HG02610 (cell line): ENCODE results near the gene TPM2.

ENCODE experiments used
- ATAC-seq: cut with Tn5 transposase; IDR thresholded peaks from one replicate; pipeline ENCODE4 v1.9.1; 2021; ENCODE audit warnings: mild to moderate bottlenecking, moderate library complexity; ENCODE audit not compliant: unreplicated experiment

The TPM2 gene

DNA sequence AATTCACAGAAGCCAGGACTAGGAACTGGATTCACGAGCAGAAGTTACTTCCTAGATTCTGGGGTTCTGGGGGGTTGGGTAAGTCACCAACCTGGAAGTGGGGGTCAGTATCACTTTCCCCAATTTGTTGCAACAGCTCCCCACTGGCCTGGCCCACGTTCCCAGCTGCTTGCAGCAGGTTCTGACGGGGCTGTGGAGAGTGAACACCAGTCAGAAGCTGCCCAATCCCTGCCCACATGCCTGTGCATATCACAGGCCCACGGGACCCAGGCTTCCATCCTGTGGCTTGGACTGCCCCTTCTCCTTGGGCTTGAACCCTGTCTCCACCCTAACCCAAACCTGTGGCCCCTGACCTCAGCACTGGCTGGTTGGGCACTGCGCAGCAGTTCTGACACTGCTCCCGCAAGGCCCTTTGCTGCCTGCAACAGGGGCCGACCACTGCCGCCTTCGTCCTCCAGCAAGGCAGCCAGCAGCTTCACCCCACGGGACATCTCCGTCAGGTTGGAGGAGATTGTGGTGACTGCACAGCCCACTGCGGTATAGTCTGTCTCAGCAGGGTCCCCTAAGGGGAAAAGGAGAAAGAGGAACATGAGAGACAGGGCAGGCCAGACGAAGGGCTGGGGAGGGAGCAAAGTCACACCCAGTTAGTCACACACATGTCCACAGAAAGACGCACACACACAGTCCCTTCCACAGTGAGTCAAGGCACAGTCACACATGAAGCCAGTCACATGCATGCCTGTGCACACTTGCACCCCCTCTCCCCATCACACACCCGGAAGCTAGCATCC, 29.2 kb upstream of the TPM2 start:
- peak; percentile 51 for ATAC-seq

DNA sequence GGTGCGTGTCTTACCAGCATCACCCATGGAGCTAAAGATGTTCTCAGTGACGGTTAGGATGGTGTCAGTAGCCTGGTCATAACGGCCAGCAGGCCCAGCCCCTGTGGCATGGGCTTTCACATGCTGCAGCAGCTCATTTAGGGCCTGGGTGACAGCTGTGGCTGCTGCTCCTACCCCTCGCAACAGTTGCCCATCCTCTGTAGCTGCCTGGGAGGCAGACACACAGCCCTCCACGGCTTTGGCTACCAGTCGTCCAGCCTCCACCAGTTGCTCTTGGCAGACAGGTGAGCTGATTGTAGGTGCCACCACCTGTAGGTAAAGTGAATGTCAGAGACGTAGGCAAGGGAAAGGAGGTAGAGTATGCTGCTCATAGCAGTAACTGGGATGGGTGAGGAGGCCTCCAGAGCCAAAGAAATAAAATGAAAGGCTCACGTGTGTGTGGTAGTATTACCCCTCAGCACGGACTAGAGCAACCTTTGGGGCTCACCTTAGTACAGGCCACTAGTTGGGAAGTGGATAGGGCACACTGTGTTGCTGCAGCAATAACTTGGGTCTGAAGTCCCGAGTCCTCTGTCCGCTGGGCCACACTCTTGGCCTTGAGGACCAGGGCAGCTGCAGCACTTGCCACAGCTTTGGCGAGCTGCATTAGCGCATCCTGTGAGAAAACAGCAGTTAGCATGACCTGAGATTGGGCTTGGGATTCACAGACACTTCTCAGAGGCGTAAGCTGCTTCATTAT, 27.6 kb upstream of the TPM2 start:
- no peak for ATAC-seq

DNA sequence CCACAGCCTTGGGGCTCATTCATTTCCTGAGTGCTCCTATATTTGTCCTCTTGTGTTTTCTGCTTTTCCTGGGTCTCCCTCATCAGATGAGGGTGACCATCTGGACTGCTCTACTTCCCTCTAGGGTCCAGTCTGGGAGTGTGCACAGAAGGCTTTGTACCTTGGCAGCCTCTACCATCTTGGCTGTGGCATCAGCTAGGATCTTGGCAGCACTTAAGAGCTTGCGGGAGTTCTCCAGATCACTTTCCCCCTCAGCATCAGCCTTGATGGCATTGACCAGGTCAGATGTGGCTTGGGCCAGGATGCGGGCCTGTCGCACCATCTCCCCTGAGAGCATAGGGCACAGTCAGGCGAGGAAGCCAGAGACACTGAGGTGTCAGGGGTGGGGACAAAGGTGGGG, 26.5 kb upstream of the TPM2 start:
- ATAC-seq = no peak

DNA sequence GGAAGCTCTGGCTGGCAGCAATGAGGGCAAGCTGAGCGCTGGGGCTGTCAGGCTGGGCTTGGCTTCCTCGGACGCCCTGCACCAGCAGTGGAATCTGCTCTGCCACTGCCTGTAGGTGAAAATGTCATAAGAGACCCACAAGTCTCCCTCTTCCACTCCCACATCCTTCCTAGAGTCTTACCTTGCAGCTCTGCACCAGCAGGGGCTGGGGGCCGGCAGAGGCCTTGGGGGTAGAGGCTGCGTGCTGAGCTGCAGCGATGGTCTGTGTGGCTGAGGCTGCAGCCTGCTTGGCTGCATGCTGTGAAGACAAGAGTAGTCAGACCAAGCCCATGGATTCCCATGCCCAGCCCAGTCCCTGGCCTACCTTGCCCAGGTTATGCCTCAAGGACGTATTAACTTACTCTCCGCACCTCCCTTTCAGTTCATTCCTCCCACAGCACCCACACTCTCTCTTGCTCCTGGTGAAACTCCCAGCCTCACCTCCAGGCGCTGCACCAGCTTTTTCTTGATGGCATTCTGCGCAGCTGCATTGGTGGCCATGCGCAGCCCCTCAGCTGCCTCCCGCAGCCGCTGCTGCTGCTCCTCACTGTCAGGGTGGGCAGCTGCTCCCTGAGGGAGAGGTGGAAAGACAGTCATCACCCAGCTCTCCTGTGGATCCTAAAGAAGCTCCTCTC, 25.0 kb upstream of the TPM2 start:
- ATAC-seq = no peak

DNA sequence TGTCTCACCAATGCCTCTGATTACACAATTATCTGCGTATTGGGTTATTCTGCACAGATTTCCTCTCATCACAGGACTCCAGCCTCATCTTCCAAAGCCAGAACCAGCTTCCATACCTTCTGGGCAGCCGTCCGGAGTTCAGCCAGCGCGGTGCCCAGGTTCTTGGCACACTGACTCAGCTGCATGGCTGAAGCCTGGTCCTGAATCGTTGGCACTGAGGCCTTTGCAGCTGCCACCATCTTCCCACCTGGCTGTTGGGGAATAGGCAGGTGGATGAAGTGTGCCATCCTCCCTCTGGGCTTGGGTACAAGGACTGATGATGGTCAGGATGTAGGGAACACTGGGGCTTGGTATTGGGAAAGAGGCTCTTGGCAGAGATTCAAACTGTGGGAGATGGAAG, 24.4 kb upstream of the TPM2 start:
- ATAC-seq = no peak

DNA sequence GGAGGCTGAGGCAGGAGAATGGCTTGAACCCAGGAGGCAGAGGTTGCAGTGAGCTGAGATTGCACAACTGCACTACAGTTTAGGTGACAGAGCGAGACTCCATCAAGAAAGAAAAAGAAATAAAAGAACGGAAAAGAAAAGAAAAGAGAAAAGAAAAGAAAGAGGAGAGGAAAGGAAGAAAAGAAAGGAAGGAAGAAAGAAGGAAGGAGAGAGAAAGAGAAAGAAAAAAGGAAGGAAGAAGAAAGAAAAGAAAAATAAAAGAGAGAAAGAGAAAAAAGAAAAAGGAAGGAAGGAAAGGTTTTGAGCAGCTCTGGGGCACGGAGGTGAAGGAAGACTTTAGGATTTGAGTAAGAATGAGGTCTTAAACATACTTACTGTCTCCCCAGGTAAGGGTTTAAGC, 23.9 kb upstream of the TPM2 start:
- ATAC-seq = no peak

DNA sequence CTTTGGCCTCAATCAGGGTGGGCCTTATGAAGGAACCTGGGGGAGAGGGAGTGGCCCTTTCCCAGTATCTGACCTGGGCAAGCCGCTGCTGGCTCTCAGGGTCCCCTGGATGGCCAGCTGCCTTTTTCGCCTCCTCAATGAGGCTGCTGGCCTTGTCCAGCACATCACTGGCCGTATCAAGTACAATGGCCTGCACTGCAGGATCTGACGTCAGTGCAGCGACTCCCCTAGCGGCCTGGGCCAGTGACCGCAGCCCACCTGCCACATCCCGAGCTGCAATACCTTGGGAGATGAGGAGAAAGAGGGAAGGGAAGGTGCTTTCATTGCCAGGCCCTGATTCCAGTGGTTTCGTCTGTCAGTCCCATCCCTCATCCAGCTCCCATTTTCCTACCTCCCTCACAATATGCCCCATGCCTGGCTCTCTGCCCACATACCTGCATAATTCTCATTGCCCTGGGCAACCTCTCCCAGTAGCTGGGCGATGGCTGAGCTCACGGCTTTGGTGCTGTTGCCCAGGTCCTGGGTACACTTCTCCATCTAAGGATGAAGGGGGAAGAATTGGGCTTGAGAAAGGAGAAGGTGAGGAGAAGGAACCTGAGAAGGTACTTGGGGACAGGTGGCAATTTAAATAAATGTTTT, 23.2 kb upstream of the TPM2 start:
- ATAC-seq = no peak

DNA sequence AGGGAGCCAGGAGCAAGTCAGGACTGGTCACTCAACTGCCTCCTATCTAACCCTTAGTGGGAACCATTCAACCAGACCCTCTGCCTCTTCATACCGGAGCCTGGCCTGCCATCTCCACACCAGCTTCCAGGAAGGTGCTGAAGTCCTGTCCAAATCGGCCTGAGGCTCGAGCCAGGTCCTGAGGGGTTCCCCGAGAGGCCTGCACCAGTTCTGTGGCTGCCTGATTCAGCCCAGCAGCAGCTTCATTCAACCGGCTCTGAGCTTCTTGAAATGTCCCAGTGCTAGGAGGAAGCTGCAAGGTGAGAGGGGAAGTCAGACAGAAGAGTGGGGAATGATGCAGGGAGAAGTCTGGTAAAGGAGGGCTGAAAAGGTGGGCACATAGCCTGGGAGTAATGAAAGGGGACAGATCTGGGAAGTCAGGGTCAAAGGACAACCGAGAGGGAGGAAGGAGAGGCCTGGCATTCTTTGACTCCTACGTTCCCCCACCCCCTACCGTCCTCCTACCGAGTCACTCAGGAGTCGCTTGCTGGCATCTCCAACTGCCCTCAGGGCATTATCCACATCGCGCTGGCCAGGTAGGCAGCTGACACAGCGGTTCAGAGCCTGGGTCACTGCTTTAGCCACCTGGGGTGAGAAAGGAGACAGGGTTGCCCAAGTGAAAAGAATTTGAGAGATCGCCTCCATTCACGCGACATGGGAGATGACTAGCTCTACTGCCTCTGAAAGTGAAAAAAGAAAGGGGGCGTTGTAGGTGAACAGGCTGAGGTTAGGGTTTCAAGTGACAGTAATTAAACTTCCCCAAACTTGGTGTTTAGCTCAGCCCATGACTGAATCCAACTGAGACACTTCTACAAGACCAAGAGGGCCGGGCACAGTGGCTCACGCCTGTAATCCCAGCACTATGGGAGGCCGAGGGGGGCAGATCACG, 22.0 kb upstream of the TPM2 start:
- peak; percentile 57 for ATAC-seq

DNA sequence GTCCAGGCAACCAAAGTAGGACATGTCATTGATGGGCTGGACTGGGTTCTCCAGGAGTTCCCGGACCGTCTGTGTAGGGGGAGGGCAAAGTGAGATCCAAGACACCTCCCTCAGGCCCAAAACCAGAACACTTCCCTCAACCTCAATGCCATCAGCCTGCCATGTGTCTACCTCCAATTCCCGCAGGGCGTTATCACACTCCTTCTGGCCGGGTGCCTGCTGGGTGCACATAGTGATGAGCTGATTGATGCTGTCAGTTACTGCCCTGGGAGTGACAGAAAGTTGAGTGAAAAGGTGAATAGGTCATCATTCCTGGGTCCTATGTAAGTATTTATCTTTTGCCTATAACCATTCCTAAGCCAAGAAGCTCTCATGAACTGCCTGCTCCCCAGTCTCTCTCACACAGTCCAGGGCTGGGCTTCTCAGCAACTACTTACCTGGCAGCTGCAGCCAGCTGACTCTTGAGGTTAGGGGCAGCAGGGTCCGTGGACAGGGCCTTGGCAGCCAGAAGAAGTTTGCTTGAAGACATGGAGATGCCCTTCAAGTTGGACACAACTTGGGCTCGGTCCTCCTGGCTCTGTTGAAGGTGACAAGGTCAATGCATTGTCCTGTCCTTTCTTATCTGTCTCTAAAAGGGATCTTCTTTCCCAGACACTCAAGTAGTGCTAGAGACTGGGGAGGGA, 21.2 kb upstream of the TPM2 start:
- no peak for ATAC-seq

DNA sequence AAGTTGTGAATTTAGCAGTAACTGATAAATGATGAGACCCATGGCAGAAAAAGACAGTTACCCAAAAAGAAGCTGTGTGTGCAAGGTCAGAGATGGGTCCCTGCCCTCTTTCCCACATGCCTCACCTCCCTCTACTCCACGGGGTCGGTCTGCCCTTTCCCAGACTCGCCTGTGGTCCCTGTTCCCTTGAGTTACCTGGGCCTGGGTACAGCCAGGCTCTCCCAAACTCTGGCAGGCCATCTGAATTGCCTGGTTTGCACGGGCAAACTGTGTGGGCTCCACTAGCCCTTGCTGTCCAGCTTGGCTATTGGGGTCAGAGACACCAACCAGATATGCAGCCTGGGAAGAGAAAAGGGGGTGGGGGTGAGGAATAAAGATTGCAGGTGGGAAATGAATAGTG, 18.4 kb upstream of the TPM2 start:
- ATAC-seq = no peak

DNA sequence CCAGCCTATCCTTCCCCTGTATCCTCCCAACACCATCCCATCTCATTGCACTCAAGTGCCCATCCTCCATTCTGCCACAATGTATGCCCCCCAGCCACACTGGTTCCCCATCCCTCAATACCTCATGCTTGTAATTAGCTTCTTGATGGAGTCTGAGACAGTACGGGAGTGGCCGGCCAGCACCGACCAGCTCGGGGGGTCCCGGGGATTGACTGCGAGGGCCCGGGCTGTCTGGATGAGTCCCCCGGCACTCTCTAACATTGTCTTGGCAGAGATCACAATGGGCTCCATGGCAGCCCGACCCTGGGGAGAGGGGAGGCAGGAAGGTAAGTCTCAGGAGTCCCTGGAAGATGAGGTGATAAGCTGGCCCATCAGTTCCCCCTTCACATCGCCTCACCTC, 17.2 kb upstream of the TPM2 start:
- no peak for ATAC-seq

DNA sequence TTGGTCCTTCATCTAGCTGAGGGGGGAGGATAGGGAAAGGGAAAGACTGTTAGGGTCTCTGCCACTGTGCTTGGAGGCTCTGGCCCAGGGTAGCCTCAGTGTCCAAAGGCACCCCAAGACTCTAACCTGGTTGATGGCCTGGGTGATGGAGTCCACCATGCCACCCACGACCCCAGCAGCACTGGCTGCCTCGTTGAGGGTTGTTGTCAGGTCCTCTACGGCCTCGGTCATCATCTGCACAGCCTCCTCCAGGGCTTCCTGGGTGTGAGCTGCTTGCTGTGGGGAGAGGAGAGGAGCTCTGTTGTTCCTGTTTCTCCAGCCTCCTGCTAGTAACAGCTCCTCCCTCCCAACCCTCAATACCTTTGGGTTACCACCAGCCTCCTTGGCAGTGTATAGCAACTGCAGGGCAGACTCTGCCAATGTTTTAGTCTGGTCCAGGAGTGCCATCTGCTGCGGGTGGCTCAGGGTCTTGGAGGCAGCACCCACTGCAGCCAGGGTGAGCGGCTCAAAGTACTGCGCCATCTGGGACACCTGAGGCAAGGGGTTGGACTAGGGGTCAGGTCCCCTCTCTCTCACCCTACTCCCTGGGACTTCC, 16.2 kb upstream of the TPM2 start:
- ATAC-seq = no peak

DNA sequence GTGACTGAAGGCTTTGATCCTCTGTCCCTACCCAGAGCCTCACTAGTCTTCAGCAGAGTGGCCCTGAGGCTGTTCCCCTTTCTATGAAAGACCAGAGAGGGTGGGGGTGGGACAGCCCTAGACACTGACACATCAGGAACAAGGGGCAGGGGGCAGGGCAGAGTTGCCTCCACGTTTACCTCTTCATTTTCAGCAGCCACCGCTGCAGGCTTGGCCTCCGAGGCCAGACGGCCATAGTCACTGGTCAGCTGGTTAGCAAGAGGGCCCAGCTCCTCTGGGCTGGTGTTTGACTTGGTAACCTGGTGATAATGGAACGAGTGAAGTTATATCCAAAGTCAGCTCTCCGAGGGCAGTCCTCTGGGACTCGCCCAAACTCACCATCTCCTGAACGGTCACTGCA, 15.6 kb upstream of the TPM2 start:
- no peak for ATAC-seq

DNA sequence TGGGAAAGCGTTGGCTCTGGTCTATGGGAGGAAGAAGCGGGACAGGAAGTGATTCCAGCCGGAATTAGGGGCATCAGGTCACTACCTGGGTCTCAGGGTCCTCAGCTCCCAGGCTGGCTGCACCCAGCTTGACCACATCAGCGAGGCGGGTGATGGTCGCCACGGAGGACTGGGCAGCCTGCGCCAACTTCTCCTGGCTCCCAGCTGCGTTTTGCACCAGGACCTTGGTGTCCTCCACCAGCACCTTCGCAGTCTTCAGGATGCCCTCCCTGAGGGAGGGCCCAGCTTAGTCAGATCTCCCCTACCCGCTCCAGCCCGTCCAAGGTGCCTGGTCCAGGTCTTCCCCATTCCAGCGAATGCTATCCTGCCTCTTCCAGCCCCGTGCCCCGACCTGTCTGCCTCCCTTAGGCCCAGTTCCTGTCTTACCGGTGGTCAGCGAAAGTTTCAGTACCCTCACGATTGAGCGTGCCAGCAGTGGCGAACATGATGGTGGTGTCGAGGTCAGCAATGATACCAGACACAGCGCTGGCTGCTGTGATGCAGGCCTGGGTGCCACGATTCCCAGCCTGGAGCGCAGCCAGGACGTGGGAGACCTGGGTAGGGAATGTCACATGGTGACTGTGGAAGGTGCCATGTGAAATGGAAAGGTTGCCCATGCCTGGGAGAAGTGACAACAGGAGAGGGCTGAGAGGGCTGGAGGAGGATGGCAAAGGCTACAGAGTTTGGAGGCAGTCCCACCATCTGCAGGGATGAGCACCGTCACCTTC, 14.4 kb upstream of the TPM2 start:
- no peak for ATAC-seq

DNA sequence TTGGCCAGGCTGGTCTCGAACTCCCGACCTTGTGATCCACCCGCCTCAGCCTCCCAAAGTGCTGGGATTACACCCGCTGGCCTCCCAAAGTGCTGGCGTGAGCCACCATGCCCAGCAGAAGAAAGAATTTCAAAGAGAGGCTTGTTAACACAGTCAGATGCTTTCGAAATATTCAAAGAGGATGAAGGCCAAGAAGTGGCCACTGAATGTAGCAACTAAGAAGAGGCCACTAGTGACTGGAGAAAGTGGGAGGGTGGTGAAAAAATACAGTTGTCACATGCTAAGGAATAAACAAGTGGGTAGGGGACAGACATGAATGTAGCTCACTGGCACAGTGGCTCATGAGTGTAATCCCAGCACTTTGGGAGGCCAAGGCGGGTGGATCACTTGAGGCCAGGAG, 13.0 kb upstream of the TPM2 start:
- no peak for ATAC-seq

DNA sequence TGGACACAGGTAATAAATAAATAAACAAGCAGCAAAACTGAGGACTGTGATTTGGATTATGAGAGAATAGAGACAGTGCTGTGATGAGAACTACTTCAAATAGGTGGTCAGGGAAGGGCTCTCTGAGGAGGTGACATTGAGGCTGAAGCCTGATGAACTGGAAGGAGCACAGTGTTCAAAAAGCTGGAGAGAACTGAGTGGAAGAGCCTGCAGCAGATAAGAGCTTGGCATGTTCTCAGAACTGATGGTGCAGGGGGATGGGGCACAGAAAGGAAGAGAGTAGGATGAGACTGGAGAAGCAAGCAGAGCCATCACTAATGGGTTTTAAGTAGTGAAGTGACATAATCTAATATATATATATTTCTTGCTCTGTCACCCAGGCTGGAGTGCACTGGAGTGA, 11.2 kb upstream of the TPM2 start:
- ATAC-seq = no peak

DNA sequence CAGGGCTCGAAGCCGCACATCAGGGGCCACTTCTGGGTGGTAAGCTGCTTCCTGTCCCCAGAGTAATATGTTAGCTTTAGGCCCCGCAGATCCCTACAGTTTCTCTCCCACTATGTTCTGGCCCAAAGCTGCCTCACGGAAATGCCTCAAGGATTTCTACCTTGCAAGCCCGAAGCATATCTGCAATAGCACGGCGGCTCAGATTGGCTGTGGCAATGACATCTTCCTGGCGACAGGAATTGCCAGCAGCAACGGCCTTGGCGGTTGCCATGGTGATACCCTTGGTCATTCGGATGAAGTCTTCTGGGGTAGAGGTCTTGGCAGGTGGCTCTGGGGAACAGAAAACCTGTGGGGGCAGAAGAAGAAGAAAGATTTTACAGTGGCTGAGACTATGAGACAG, 10.3 kb upstream of the TPM2 start:
- no peak for ATAC-seq

DNA sequence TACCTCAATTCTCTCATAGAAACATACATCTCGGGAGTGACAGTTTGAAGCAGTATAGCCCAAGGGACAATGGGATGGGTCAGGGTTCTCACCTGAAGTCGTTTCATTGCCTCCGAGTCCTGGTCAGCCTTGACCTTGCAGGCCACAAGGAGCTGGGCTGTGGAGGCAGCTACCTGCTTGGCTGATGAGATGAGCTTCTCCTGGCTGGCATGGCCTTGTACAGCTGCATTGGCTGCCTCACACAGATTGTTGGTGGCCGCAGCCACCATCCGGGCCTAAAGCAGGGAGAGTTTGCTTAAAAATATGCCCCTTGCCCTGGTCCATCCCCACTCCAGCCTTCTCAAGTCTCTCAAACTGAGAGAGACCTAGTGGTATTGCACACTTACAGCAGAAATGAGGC, 8.5 kb upstream of the TPM2 start:
- ATAC-seq = no peak

DNA sequence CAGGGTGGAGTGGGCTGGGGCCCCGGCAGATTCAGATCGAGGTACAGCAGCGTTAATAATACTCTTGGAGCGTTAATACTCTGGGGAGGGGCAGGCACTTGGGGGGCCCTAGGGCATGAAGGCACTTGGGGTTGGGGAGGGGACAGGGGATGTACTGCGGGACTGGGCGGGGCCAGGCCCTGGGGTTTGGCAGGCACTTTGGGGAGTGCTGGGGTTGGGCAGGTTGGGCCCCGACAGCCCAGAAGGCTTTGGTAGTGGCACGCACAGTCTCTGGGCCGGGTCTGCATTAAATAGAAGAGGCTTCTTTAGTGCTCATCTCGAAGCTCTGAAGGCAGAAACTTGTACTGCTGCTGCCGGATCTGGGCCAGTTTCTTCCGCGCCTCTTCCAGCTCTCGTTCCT, 7.8 kb upstream of the TPM2 start:
- no peak for ATAC-seq
